ENCODE data around the gene IFIT1.
"Not testable (repeated sequence)": the region's sequence is repeated elsewhere in the genome, so short reads cannot be mapped to it uniquely, and the experiment has no call there.

Gene IFIT1

GRCh38 chr10:89398003-89398749 lies 5.8 kb downstream of the IFIT1 start:
- DNase-seq (ENCODE audit: low read depth): no peak

GRCh38 chr10:89399956-89400355 lies 7.5 kb downstream of the IFIT1 start:
- DNase-seq (ENCODE audit: low read depth): no peak

DNA sequence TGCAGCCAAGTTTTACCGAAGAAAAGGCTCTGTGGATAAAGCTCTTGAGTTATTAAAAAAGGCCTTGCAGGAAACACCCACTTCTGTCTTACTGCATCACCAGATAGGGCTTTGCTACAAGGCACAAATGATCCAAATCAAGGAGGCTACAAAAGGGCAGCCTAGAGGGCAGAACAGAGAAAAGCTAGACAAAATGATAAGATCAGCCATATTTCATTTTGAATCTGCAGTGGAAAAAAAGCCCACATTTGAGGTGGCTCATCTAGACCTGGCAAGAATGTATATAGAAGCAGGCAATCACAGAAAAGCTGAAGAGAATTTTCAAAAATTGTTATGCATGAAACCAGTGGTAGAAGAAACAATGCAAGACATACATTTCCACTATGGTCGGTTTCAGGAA lies 10.6 kb downstream of the IFIT1 start:
- no peak for DNase-seq (ENCODE audit: low read depth)

- no peak for DNase-seq (ENCODE audit: low read depth)
Measured at GRCh38 chr10:89404104-89405047, 12.0 kb downstream of the IFIT1 start.

DNA sequence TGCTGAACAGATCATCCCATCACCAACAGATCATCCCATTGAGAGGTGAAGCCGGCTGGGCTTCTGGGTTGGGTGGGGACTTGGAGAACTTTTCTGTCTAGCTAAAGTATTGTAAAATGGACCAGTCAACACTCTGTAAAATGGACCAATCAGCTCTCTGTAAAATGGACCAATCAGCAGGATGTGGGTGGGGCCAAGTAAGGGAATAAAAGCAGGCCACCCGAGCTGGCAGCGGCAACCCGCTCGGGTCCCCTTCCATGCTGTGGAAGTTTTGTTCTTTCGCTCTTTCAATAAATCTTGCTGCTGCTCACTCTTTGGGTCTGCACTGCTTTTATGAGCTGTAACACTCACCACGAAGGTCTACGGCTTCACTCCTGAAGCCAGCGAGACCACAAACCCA lies 13.8 kb downstream of the IFIT1 start:
- DNase-seq (ENCODE audit: low read depth): not testable (repeated sequence)

GRCh38 chr10:89407792-89408191 lies 15.4 kb downstream of the IFIT1 start:
- not testable (repeated sequence) for DNase-seq (ENCODE audit: low read depth)

DNA sequence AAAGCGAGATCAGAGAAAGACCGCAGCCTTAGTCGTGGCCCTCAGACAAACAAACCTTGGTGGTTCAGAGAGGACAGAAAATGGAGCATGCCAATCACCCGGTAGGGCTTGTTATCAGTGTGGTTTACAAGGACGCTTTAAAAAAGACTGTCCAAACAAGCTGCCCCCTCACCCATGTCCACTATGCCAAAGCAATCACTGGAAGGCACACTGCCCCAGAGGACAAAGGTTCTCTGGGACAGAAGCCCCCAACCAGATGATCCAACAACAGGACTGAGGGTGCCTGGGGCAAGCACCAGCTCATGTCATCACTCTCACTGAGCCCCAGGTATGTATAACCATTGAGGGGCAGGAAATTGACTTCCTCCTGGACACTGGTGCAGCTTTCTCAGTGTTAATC lies 16.9 kb downstream of the IFIT1 start:
- DNase-seq (ENCODE audit: low read depth): not testable (repeated sequence)

GRCh38 chr10:89410551-89410950 lies 18.1 kb downstream of the IFIT1 start:
- DNase-seq (ENCODE audit: low read depth): not testable (repeated sequence)

GRCh38 chr10:89411135-89411534 lies 18.7 kb downstream of the IFIT1 start:
- not testable (repeated sequence) for DNase-seq (ENCODE audit: low read depth)

DNA sequence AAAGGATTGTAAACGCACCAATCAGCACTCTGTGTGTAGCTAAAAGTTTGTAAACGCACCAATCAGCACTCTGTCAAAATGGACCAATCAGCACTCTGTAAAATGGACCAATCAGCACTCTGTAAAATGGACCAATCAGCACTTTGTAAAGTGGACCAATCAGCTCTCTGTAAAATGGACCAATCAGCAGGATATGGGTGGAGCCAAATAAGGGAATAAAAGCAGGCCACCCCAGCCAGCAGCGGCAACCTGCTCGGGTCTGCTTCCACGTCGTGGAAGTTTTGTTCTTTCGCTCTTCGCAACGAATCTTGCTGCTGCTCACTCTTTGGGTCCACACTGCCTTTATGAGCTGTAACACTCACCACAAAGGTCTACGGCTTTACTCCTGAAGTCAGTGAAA lies 19.9 kb downstream of the IFIT1 start:
- DNase-seq (ENCODE audit: low read depth): not testable (repeated sequence)

GRCh38 chr10:89413398-89413912 lies 21.0 kb downstream of the IFIT1 start:
- no peak for DNase-seq (ENCODE audit: low read depth)

DNA sequence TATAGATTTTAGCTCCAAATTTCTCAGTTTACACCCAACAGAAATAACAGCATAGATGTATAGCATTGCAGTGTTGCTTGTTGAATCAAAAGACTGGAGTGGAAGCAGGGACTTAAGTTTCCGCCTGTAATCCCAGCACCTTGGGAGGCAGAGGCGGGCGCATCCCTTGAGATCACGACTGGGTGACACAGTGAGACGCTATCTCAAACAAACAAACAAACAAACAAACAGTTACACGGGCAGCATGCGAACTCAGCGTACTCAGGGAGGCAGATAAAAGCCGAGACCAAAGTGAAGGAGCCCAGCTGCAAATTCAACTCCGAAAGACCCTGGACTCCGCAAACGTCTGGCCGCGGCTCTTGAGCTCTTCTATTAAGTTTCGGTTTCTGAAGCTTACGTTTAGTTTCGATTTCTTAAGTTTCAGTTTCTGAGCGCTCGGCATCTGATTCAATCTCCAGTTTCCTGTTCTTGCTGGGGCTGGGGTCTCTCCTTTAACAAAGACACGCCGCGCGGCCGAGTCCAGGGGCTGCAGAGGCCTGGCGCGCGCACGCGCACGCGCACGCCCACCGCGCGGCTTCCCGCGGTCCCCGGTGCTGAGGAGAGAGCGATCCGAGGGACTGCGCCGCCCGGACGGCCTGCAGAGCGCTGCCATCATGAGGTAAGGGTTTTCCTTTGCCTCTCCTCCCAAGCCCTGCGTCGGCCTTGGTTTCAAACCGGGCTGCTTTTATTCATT lies 21.9 kb downstream of the IFIT1 start, which contains the start of gene IFIT5:
Gene IFIT5 (plus strand): TSS at position 423 of the 733 bp plus-strand sequence. CDS start 231 bp downstream, at position 654.
- peak; percentile 48 for DNase-seq (ENCODE audit: low read depth)

GRCh38 chr10:89414879-89415821 lies 22.7 kb downstream of the IFIT1 start:
- DNase-seq (ENCODE audit: low read depth): no peak

DNA sequence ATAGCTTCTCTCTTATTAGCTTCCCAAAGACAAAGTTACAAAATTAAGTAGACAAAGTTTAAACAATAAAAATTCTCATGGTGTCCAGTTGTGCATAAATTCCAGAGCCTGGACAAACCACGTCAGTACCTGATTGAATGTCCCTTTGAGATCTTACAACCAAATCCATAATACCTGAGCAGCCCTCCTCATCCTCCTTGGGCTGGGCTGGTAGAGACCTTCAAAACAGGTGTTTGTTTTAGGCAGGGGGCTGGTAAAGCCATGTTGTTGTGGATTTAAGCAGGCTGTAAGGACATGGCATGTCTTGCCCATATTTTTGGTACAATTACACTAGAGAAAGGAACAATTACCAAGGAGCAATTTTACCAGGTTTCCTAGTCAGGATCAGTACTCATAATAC lies 24.0 kb downstream of the IFIT1 start:
- DNase-seq (ENCODE audit: low read depth): no peak

- DNase-seq (ENCODE audit: low read depth): no peak
Measured at GRCh38 chr10:89419548-89419947, 27.1 kb downstream of the IFIT1 start.

- no peak for DNase-seq (ENCODE audit: low read depth)
Measured at GRCh38 chr10:89421018-89421476, 28.6 kb downstream of the IFIT1 start.

- DNase-seq (ENCODE audit: low read depth): no peak
Measured at GRCh38 chr10:89425000-89425399, 32.6 kb downstream of the IFIT1 start.

DNA sequence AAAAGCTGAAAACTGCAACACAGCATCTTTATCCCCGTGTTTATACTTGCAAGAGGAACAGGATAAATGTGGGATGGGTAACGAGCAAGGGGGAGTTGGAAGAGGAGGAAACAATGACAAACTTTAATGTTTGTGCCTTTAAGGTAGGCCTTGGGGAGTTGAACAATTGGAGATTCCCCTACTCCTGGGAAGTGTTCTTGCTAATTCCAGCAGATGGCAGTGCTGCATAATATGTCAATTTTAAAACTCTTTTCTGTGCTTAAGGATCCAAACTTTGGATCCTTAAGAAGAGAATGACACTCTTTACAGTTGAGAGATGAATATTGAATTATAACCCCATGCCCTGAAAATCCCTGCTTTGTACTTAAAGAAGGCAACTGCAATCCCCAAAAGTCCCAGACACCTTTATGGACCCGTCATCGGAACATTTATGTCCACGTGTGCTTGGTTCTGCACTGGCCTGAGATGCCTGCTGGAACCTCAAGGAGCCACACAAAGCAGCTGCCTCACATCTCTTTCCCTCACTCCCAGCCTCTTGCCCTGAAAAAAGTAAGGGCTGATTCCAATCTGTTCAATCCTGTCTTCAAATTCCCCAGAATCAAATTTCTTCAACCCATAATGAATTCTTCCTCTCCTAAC lies 33.9 kb downstream of the IFIT1 start:
- peak; percentile 33 for DNase-seq (ENCODE audit: low read depth)

- peak; percentile 35 for DNase-seq (ENCODE audit: low read depth)
Measured at GRCh38 chr10:89427629-89428028, 35.2 kb downstream of the IFIT1 start.

DNA sequence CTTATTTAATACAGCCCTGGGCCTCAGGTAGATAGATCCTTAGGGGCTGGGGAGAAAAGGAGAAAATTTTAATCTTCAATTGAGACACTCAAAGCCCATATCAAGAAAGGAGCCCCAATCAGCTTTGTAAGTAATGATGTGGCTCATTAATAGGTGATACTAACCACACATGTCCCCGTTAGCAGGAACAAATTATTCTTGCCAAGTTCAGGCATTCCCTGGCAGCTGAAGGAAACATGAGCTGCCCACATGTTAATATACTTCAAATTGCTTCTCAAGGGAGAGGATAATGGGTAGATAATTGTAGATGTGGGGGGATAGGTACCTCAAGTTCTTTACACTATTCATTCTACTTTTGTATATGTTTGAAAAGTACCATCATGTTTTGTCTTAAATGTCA lies 36.5 kb downstream of the IFIT1 start:
- no peak for DNase-seq (ENCODE audit: low read depth)

Data from GM04504 (cell line).